HL-60 (cell line): ENCODE data around the gene LDHB.
"Not testable (repeated sequence)": the region's sequence is repeated elsewhere in the genome, so short reads cannot be mapped to it uniquely, and the experiment has no call there.

ENCODE experiments used
- DNase-seq, 2 experiments: peaks; one replicate each; pipeline ENCODE4 v3.0.0-alpha.2; 2010 to 2020; ENCODE audit warnings: low read depth in 1 of 2, low spot score in 1 of 2
- H3K27ac ChIP-seq: fragments of 250-450 bp; sonication (Bioruptor Pico); replicated peaks from 2 replicates; pipeline ENCODE4 v1.5.1; 2020; ENCODE audit warnings: mild to moderate bottlenecking, moderate library complexity
- H3K27me3 ChIP-seq: fragments of 250-450 bp; sonication (Bioruptor Pico); 2 replicates; pipeline ENCODE4 v1.5.1; 2021; ENCODE audit warnings: mild to moderate bottlenecking, moderate library complexity; ENCODE audit not compliant: insufficient read depth, poor library complexity, severe bottlenecking
- H3K4me3 ChIP-seq: replicated peaks from 2 replicates; pipeline ENCODE4 v1.5.1; 2011; ENCODE audit warnings: mild to moderate bottlenecking, control low read depth, low read length; ENCODE audit not compliant: insufficient read depth
- GABPA ChIP-seq: IDR thresholded peaks from 2 replicates; pipeline ENCODE4 v1.6.1; 2012; ENCODE audit warnings: low read depth
- POLR2AphosphoS5 ChIP-seq: IDR thresholded peaks from 2 replicates; pipeline ENCODE4 v1.6.1; 2012; ENCODE audit warnings: low read depth
- SPI1 ChIP-seq: IDR thresholded peaks from 2 replicates; pipeline ENCODE4 v1.6.1; 2012; ENCODE audit warnings: low read depth, mild to moderate bottlenecking, borderline replicate concordance
- TF ChIP-seq, protein P1 (sequence below): IDR thresholded peaks from 2 replicates; pipeline ENCODE4 v1.6.1; 2012; ENCODE audit warnings: low read depth; ENCODE audit not compliant: insufficient replicate concordance
- TF ChIP-seq, protein P2 (sequence below): IDR thresholded peaks from one replicate; pipeline ENCODE4 v1.5.1; 2011; ENCODE audit warnings: low read length, control low read depth, inconsistent platforms; ENCODE audit not compliant: insufficient read depth

The LDHB gene

DNA sequence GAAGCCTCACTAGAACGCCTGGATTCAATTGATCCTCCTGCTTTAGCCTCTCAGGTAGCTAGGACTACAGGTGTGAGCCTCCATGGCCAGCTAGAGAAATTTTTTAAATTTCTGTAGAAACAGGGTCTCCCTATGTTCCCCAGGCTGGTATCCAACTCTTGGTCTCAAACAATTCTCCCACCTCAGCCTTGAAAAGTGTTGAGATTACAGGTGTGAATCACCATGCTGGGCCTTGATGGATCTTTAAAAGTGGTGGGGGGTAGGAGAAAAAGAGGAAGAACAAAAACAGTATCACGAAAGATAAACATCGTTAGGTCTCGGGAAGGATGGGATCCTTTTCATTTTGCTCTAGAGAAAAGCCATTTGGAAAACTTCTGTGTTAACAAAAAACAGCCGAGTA is 57.4 kb downstream of the LDHB start:
- Histone ChIP-seq H3K27me3 (no peaks in the 10 kb centered on the region), H3K4me3 (no peak overlapping the region), H3K27ac (no peak overlapping the region)
- TF ChIP-seq, protein P1, sequence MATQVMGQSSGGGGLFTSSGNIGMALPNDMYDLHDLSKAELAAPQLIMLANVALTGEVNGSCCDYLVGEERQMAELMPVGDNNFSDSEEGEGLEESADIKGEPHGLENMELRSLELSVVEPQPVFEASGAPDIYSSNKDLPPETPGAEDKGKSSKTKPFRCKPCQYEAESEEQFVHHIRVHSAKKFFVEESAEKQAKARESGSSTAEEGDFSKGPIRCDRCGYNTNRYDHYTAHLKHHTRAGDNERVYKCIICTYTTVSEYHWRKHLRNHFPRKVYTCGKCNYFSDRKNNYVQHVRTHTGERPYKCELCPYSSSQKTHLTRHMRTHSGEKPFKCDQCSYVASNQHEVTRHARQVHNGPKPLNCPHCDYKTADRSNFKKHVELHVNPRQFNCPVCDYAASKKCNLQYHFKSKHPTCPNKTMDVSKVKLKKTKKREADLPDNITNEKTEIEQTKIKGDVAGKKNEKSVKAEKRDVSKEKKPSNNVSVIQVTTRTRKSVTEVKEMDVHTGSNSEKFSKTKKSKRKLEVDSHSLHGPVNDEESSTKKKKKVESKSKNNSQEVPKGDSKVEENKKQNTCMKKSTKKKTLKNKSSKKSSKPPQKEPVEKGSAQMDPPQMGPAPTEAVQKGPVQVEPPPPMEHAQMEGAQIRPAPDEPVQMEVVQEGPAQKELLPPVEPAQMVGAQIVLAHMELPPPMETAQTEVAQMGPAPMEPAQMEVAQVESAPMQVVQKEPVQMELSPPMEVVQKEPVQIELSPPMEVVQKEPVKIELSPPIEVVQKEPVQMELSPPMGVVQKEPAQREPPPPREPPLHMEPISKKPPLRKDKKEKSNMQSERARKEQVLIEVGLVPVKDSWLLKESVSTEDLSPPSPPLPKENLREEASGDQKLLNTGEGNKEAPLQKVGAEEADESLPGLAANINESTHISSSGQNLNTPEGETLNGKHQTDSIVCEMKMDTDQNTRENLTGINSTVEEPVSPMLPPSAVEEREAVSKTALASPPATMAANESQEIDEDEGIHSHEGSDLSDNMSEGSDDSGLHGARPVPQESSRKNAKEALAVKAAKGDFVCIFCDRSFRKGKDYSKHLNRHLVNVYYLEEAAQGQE: no peak
- TF ChIP-seq, protein P2, sequence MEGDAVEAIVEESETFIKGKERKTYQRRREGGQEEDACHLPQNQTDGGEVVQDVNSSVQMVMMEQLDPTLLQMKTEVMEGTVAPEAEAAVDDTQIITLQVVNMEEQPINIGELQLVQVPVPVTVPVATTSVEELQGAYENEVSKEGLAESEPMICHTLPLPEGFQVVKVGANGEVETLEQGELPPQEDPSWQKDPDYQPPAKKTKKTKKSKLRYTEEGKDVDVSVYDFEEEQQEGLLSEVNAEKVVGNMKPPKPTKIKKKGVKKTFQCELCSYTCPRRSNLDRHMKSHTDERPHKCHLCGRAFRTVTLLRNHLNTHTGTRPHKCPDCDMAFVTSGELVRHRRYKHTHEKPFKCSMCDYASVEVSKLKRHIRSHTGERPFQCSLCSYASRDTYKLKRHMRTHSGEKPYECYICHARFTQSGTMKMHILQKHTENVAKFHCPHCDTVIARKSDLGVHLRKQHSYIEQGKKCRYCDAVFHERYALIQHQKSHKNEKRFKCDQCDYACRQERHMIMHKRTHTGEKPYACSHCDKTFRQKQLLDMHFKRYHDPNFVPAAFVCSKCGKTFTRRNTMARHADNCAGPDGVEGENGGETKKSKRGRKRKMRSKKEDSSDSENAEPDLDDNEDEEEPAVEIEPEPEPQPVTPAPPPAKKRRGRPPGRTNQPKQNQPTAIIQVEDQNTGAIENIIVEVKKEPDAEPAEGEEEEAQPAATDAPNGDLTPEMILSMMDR: no peak
- TF ChIP-seq POLR2AphosphoS5: no peak
- TF ChIP-seq GABPA: no peak
- TF ChIP-seq SPI1: no peak
- DNase-seq: no peak

DNA sequence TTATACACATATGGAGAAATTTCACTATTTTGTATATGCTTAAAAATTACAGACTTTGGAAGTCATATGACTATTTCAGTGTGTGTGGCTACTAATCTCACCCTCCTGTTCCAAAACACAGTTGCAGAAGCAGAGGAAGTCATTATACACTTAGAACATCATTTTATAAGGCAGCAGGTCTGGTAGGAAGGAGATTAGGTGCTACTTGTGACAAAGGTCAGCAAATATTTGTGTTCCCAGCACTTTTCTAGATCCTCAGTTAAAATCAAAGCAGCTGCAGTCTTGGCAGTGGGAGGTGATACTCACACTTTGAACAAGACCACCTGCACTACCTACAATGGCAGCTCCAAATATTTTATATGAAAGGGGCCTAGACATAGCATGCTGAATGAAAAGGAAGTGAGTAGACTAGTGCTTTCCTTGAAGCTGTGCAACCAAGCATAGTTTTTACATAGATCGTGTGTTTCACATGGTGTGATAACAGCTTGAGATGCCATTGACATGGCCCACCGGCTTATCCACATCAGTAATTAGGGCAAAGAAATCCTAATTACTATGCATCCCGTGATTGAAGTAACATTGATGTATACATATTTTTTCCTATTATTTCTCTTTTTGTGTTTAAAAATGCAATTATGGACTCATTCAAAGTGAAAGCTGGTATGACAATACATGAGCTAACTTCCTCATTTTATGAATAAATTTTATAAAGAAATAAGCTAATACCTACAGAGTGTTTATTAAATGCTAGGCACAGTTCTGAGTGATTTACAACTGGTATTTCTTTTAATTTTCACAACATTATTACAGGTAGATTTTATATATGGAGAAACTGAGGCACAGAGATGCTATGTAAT is 58.3 kb downstream of the LDHB start:
- H3K4me3 ChIP-seq: no peak overlapping the region
- TF ChIP-seq GABPA (no peak), POLR2AphosphoS5 (no peak)
- TF ChIP-seq, protein P2: no peak
- H3K27ac ChIP-seq: no peak overlapping the region
- no peaks in the 10 kb centered on the region for H3K27me3 ChIP-seq
- DNase-seq: no peak

DNA sequence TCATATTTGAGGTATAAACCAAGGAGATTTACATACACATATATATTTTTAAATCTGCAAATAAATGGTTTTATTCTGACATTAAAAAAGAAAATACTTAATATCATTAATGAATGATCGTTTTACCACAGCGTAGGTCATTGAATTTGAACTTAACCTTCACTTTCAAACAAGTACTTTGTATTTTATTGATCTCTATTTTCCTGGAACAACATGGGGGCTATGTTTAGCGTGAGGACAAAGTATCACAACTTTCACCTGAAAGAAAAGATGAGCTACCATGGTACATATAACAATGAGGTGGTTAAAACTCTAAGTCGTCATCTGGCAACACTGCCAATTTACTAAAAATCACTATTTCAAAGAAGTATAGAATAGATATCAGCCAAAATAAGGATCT is 59.0 kb downstream of the LDHB start:
- H3K27me3 ChIP-seq: no peaks in the 10 kb centered on the region
- H3K27ac ChIP-seq: no peak overlapping the region
- H3K4me3 ChIP-seq: no peak overlapping the region
- TF ChIP-seq GABPA (no peak), SPI1 (no peak), POLR2AphosphoS5 (no peak)
- DNase-seq: no peak

DNA sequence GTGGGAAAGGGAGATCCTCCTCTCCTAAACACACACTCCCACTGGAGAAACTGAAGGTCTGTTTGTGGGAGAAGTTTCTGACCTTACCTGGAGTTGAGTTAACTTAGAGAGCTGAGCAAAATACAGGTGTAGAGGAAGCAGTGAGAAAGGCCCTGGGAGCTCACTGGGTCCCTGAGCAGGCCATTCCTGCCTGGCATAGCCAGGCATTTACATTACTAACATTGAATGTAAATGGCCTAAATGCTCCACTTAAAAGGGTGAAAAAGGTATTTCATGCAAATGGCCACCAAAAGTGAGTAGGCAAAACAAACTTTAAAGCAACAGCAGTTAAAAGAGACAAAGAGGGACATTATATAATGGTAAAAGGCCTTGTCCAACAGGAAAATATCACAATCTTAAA is 62.3 kb downstream of the LDHB start:
- H3K27me3 ChIP-seq, DNase-seq, H3K27ac ChIP-seq, H3K4me3 ChIP-seq: not testable (repeated sequence)

DNA sequence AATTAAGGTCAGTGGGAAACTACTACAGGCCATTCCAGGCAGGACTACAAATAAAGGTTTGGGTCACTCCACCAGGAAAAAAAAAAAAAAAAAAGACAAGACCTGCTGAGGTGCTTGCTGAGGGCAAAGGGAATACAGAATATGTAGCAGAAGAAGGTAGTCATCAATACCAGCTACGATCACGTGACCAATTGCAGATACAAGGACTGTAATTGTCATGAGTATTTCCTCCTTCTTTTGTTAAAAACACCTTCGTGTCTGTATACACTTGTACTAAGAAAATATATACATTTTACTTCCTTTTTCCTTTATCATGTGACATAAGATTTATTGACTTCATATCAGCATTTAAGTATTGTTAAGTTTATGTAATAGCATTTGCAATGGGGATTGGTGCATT is 72.2 kb downstream of the LDHB start:
- Histone ChIP-seq H3K27ac (no peak overlapping the region), H3K4me3 (no peak overlapping the region), H3K27me3 (no peaks in the 10 kb centered on the region)
- TF ChIP-seq GABPA (no peak), POLR2AphosphoS5 (no peak), SPI1 (no peak)
- TF ChIP-seq, protein P1: no peak
- TF ChIP-seq, protein P2: no peak
- DNase-seq: no peak
